GM23338 (cell line): ENCODE data around the gene HRH2. TPM values are rescaled to one million over a fixed set of nuclear protein-coding genes. Genes with fewer than 3 reads are reported as not detected.

Experiments
- ATAC-seq: fragments of 200-7000 bp; cut with Tn5 transposase; 3 replicates; pipeline ENCODE4 v1.9.1; 2020
- DNase-seq: peaks from one replicate; pipeline ENCODE4 v3.0.0-alpha.2; 2015; ENCODE audit warnings: low spot score
- H2AFZ ChIP-seq: fragments of 200-600 bp; sonication (generic); 2 replicates; pipeline ENCODE4 v1.8.0; 2016; ENCODE audit warnings: antibody characterized with exemption, mild to moderate bottlenecking, moderate library complexity
- H3F3A ChIP-seq: fragments of 200-600 bp; sonication (generic); replicated peaks from 2 replicates; pipeline ENCODE4 v1.8.0; 2017; ENCODE audit warnings: antibody characterized with exemption, mixed run types, low read depth
- H3K27ac ChIP-seq: fragments of 200-600 bp; sonication (generic); 2 replicates; pipeline ENCODE4 v1.6.1; 2016; ENCODE audit warnings: low read depth
- H3K27me3 ChIP-seq: fragments of 200-600 bp; sonication (generic); 2 replicates; pipeline ENCODE4 v1.8.0; 2016; ENCODE audit warnings: mild to moderate bottlenecking, mixed run types, moderate library complexity; ENCODE audit not compliant: insufficient read depth
- H3K36me3 ChIP-seq: fragments of 200-600 bp; sonication (generic); 2 replicates; pipeline ENCODE4 v1.8.0; 2016; ENCODE audit warnings: mild to moderate bottlenecking; ENCODE audit not compliant: insufficient read depth
- H3K4me1 ChIP-seq: fragments of 200-600 bp; sonication (generic); 2 replicates; pipeline ENCODE4 v1.8.0; 2016; ENCODE audit warnings: mild to moderate bottlenecking, moderate library complexity; ENCODE audit not compliant: insufficient read depth
- H3K4me2 ChIP-seq: fragments of 200-600 bp; sonication (generic); 2 replicates; pipeline ENCODE4 v1.7.1; 2017; ENCODE audit warnings: mixed run types
- H3K4me3 ChIP-seq: fragments of 200-600 bp; sonication (generic); 2 replicates; pipeline ENCODE4 v1.6.1; 2016; ENCODE audit warnings: mixed run types
- H3K79me2 ChIP-seq: fragments of 200-600 bp; sonication (generic); replicated peaks from 2 replicates; pipeline ENCODE4 v1.8.0; 2017; ENCODE audit warnings: mild to moderate bottlenecking; ENCODE audit not compliant: insufficient read depth
- H3K9me2 ChIP-seq: fragments of 200-600 bp; sonication (generic); 2 replicates; pipeline ENCODE4 v1.8.0; 2017; ENCODE audit not compliant: insufficient read depth
- H4K20me1 ChIP-seq: fragments of 200-600 bp; sonication (generic); replicated peaks from 2 replicates; pipeline ENCODE4 v1.8.0; 2017; ENCODE audit warnings: mild to moderate bottlenecking; ENCODE audit not compliant: insufficient read depth
- H3K27ac Mint-ChIP-seq: 2 replicates; pipeline ENCODE4 v1.8.0; 2020; ENCODE audit warnings: inconsistent platforms, mild to moderate bottlenecking, moderate library complexity, mixed read lengths
- H3K27me3 Mint-ChIP-seq: 3 replicates; pipeline ENCODE4 v1.8.0; 2022; ENCODE audit warnings: low read depth, mild to moderate bottlenecking, moderate library complexity, mixed read lengths, inconsistent platforms; ENCODE audit not compliant: insufficient read depth, poor library complexity
- H3K36me3 Mint-ChIP-seq: 3 replicates; pipeline ENCODE4 v1.8.0; 2021; ENCODE audit warnings: low read depth, mild to moderate bottlenecking, inconsistent platforms, moderate library complexity, mixed read lengths
- H3K4me1 Mint-ChIP-seq: 3 replicates; pipeline ENCODE4 v1.8.0; 2020; ENCODE audit warnings: mild to moderate bottlenecking, inconsistent platforms, mixed read lengths
- H3K4me3 Mint-ChIP-seq: 3 replicates; pipeline ENCODE4 v1.8.0; 2021; ENCODE audit warnings: moderate library complexity, mild to moderate bottlenecking, inconsistent platforms, mixed read lengths
- H3K9me3 Mint-ChIP-seq: 3 replicates; pipeline ENCODE4 v1.8.0; 2020; ENCODE audit warnings: moderate library complexity, mild to moderate bottlenecking, inconsistent platforms, mixed read lengths
- EZH2 ChIP-seq: fragments of 200-600 bp; sonication (generic); IDR thresholded peaks from one replicate; pipeline ENCODE4 v1.8.0; 2017; ENCODE audit warnings: antibody characterized with exemption, mild to moderate bottlenecking, low read depth; ENCODE audit not compliant: unreplicated experiment
- POLR2AphosphoS5 ChIP-seq: IDR thresholded peaks from 2 replicates; pipeline ENCODE4 v1.6.1; 2016; ENCODE audit warnings: antibody characterized with exemption, low read depth
- STAT1 ChIP-seq: IDR thresholded peaks from one replicate; pipeline ENCODE4 v1.6.1; 2016; ENCODE audit warnings: antibody characterized with exemption; ENCODE audit not compliant: unreplicated experiment
- ZNF331 ChIP-seq: fragments of 250-450 bp; sonication (Bioruptor Pico); IDR thresholded peaks from 2 replicates; pipeline ENCODE4 v1.5.0; 2020; ENCODE audit warnings: low read depth, mild to moderate bottlenecking, moderate library complexity
- polyA plus RNA-seq: library from polyadenylated mRNA; unstranded; fragments of >200 nt; fragmentation: Nextera tagmentation; extraction: Ambion mirVana; gene quantifications from 2 replicates; pipeline ENCODE4 v1.2.1, GENCODE V29; 2016
- total RNA-seq: library from RNA; depleted of rRNA; stranded (reverse); fragments of >200 nt; shearing (Covaris generic); gene quantifications from 2 replicates; pipeline ENCODE4 v1.2.3, GENCODE V29; 2014
- TF ChIP-seq, protein P1 (sequence below): fragments of 250-450 bp; sonication (Bioruptor Pico); IDR thresholded peaks from 2 replicates; pipeline ENCODE4 v1.5.0; 2020; ENCODE audit warnings: mild to moderate bottlenecking, moderate library complexity
- TF ChIP-seq, protein P2 (sequence below): IDR thresholded peaks from 2 replicates; pipeline ENCODE4 v1.6.1; 2016; ENCODE audit warnings: antibody characterized with exemption

The HRH2 gene
- total and polyA plus RNA-seq, 2 experiments from 2014 or later: 6.8 to 7.0 TPM

DNA sequence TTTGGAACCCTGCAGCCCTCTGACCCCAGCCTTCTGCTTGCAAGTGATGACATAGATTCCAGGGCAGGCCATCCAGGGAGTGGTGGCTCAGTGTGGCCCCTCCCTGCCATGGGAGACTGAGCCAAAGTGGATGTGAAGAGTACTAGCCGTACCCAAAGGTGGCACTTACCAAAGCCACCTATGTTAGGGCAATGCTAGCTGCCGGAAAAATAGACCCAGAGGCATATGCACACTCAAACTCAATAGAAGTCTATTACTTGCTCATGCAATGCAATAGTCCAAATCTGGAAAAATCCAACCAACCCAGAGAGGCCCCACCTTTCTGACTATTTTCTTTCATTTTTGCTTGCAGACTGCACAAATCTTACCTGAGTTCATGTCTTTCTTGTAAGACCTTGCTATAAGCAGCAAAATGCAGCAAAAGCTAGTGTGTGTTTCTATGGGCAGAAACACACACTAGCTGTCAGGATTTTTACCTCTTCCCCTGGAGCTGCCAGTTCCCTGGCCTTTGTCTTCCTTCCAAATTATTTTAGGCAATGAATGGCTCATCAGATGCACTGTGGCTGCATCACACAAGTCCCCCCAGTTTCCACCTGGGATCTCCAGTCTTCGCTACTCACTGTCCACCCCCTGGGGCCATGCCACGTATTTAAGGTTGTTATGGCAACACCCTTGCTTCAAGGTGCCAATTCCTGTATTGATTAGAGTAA lies 74.0 kb downstream of the HRH2 start (continued):
- TF ChIP-seq, protein P1, sequence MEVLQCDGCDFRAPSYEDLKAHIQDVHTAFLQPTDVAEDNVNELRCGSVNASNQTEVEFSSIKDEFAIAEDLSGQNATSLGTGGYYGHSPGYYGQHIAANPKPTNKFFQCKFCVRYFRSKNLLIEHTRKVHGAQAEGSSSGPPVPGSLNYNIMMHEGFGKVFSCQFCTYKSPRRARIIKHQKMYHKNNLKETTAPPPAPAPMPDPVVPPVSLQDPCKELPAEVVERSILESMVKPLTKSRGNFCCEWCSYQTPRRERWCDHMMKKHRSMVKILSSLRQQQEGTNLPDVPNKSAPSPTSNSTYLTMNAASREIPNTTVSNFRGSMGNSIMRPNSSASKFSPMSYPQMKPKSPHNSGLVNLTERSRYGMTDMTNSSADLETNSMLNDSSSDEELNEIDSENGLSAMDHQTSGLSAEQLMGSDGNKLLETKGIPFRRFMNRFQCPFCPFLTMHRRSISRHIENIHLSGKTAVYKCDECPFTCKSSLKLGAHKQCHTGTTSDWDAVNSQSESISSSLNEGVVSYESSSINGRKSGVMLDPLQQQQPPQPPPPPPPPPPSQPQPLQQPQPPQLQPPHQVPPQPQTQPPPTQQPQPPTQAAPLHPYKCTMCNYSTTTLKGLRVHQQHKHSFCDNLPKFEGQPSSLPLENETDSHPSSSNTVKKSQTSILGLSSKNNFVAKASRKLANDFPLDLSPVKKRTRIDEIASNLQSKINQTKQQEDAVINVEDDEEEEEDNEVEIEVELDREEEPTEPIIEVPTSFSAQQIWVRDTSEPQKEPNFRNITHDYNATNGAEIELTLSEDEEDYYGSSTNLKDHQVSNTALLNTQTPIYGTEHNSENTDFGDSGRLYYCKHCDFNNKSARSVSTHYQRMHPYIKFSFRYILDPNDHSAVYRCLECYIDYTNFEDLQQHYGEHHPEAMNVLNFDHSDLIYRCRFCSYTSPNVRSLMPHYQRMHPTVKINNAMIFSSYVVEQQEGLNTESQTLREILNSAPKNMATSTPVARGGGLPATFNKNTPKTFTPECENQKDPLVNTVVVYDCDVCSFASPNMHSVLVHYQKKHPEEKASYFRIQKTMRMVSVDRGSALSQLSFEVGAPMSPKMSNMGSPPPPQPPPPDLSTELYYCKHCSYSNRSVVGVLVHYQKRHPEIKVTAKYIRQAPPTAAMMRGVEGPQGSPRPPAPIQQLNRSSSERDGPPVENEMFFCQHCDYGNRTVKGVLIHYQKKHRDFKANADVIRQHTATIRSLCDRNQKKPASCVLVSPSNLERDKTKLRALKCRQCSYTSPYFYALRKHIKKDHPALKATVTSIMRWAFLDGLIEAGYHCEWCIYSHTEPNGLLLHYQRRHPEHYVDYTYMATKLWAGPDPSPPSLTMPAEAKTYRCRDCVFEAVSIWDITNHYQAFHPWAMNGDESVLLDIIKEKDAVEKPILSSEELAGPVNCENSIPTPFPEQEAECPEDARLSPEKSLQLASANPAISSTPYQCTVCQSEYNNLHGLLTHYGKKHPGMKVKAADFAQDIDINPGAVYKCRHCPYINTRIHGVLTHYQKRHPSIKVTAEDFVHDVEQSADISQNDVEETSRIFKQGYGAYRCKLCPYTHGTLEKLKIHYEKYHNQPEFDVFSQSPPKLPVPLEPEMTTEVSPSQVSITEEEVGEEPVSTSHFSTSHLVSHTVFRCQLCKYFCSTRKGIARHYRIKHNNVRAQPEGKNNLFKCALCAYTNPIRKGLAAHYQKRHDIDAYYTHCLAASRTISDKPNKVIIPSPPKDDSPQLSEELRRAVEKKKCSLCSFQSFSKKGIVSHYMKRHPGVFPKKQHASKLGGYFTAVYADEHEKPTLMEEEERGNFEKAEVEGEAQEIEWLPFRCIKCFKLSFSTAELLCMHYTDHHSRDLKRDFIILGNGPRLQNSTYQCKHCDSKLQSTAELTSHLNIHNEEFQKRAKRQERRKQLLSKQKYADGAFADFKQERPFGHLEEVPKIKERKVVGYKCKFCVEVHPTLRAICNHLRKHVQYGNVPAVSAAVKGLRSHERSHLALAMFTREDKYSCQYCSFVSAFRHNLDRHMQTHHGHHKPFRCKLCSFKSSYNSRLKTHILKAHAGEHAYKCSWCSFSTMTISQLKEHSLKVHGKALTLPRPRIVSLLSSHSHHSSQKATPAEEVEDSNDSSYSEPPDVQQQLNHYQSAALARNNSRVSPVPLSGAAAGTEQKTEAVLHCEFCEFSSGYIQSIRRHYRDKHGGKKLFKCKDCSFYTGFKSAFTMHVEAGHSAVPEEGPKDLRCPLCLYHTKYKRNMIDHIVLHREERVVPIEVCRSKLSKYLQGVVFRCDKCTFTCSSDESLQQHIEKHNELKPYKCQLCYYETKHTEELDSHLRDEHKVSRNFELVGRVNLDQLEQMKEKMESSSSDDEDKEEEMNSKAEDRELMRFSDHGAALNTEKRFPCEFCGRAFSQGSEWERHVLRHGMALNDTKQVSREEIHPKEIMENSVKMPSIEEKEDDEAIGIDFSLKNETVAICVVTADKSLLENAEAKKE (CRISPR knock-in tag): no peak
- TF ChIP-seq EZH2: no peak

DNA sequence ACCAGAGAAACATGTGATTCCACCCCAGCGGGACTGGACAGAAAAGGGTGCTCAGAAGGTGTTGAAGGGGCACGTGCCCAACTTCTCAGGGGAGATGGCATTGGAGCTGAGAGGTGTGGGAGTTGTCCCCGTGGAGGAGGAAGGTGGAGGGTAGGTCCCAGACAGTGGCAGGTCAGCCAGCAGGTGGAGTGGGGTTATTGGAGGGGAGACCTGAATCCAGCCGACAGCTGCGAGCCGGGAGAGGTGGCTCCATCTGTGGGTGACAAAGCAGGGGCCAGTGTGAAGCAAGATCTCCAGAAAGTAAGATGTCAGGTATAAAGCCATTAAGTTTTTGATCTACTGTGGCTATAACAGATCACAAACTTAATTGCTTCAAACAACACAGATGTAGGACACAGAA lies 75.1 kb downstream of the HRH2 start:
- H3F3A ChIP-seq: 0 out of 2 replicates have a peak, but pooled peaks cover 4% of the 10 kb centered on the region
- peaks cover 4% of the 10 kb centered on the region; the same call in 2 of the 3 replicates for H3K9me3 Mint-ChIP-seq
- H3K4me1 Mint-ChIP-seq: peaks cover 26% of the 10 kb centered on the region
- peaks cover 8% of the 10 kb centered on the region; the same call in 1 of the 2 replicates for H3K4me1 ChIP-seq
- ATAC-seq: no peak
- H3K27me3 Mint-ChIP-seq: peaks cover 14% of the 10 kb centered on the region
- H3K27me3 ChIP-seq: no peaks in the 10 kb centered on the region
- no peak overlapping the region for H3K27ac Mint-ChIP-seq
- H3K36me3 Mint-ChIP-seq: peaks cover 3% of the 10 kb centered on the region; the same call in 1 of the 3 replicates
- no peaks in the 10 kb centered on the region for H3K9me2 ChIP-seq
- H3K27ac ChIP-seq: no peak overlapping the region
- DNase-seq: no peak
- no peaks in the 10 kb centered on the region for H3K79me2 ChIP-seq
- H2AFZ ChIP-seq: no peak overlapping the region
- H3K4me3 ChIP-seq: no peak overlapping the region
- H3K4me2 ChIP-seq: no peak overlapping the region
- H3K36me3 ChIP-seq: no peaks in the 10 kb centered on the region
- no peaks in the 10 kb centered on the region for H4K20me1 ChIP-seq
- H3K4me3 Mint-ChIP-seq: no peak overlapping the region
- TF ChIP-seq, protein P1 (CRISPR knock-in tag): no peak
- TF ChIP-seq, protein P2, sequence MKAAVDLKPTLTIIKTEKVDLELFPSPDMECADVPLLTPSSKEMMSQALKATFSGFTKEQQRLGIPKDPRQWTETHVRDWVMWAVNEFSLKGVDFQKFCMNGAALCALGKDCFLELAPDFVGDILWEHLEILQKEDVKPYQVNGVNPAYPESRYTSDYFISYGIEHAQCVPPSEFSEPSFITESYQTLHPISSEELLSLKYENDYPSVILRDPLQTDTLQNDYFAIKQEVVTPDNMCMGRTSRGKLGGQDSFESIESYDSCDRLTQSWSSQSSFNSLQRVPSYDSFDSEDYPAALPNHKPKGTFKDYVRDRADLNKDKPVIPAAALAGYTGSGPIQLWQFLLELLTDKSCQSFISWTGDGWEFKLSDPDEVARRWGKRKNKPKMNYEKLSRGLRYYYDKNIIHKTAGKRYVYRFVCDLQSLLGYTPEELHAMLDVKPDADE: no peak
- TF ChIP-seq STAT1 (no peak), ZNF331 (CRISPR knock-in tag) (no peak), POLR2AphosphoS5 (no peak)
